Brain pericyte (primary cell): ENCODE results near the gene CPNE2.
"Not testable (repeated sequence)": the region's sequence is repeated elsewhere in the genome, so short reads cannot be mapped to it uniquely, and the experiment has no call there.

Source experiments
- DNase-seq: peaks from one replicate; pipeline ENCODE4 v3.0.0-alpha.2; 2012; ENCODE audit warnings: low read depth, low spot score

The CPNE2 gene

GRCh38 chr16:57167538-57167937 lies 75.2 kb downstream of the CPNE2 start:
- no peak for DNase-seq

GRCh38 chr16:57167953-57168352 lies 75.6 kb downstream of the CPNE2 start:
- peak; percentile 47 for DNase-seq

GRCh38 chr16:57169327-57169726 lies 76.9 kb downstream of the CPNE2 start:
- DNase-seq: no peak

GRCh38 chr16:57172721-57173290 lies 80.4 kb downstream of the CPNE2 start:
- no peak for DNase-seq

- DNase-seq: no peak
Measured at GRCh38 chr16:57175896-57176295, 83.5 kb downstream of the CPNE2 start.

- DNase-seq: no peak
Measured at GRCh38 chr16:57178196-57178595, 85.8 kb downstream of the CPNE2 start.

- DNase-seq: no peak
Measured at GRCh38 chr16:57178793-57179212, 86.4 kb downstream of the CPNE2 start.

GRCh38 chr16:57179215-57179828 lies 86.9 kb downstream of the CPNE2 start:
- no peak for DNase-seq

GRCh38 chr16:57184113-57184512 lies 91.7 kb downstream of the CPNE2 start:
- DNase-seq: no peak

GRCh38 chr16:57184887-57185445 lies 92.6 kb downstream of the CPNE2 start:
- DNase-seq: no peak

- no peak for DNase-seq
Measured at GRCh38 chr16:57185446-57185944, 93.1 kb downstream of the CPNE2 start.

- peak; percentile 99 for DNase-seq
Measured at GRCh38 chr16:57185945-57186871, 93.8 kb downstream of the CPNE2 start, which contains the start of the genes PSME3IP1 and RSPRY1. TSS of gene PSME3IP1 (minus strand) at chr16:57186039. CDS start at chr16:57173854, 12,185 bp downstream. TSS of gene RSPRY1 (plus strand) at chr16:57186329. CDS start at chr16:57204659, 18,330 bp downstream.

- DNase-seq: no peak
Measured at GRCh38 chr16:57186872-57187854, 94.8 kb downstream of the CPNE2 start.

GRCh38 chr16:57187902-57188710 lies 95.7 kb downstream of the CPNE2 start:
- not testable (repeated sequence) for DNase-seq

GRCh38 chr16:57188711-57189002 lies 96.3 kb downstream of the CPNE2 start:
- DNase-seq: no peak

GRCh38 chr16:57189527-57189926 lies 97.1 kb downstream of the CPNE2 start:
- DNase-seq: not testable (repeated sequence)

GRCh38 chr16:57190136-57190535 lies 97.8 kb downstream of the CPNE2 start:
- DNase-seq: no peak

GRCh38 chr16:57191056-57191571 lies 98.7 kb downstream of the CPNE2 start:
- no peak for DNase-seq

GRCh38 chr16:57192146-57192545 lies 99.8 kb downstream of the CPNE2 start:
- DNase-seq: no peak
